Kidney (tissue), 14 donors: Measurements from ENCODE around the gene HABP2. TPM values are rescaled to one million over a fixed set of nuclear protein-coding genes. Genes with fewer than 3 reads are reported as not detected.

ENCODE experiments used
- DNase-seq, 5 donors: peaks; one replicate each; pipeline ENCODE4 v3.0.0-alpha.2; 2013 to 2020
- FAIRE-seq: peaks from 2 replicates; lab custom pipeline; 2012; peaks lifted over from hg19 to GRCh38; lab: Jason Lieb, UNC
- H3K27ac ChIP-seq, 2 donors: one replicate each; pipeline ENCODE4 v1.7.0; 2013; ENCODE audit warnings: low read depth in 2 of 2, low read length in 2 of 2, inconsistent platforms in 1 of 2
- H3K27me3 ChIP-seq: one replicate; pipeline ENCODE4 v1.7.1; 2013; ENCODE audit warnings: low read length, inconsistent platforms; ENCODE audit not compliant: control insufficient read depth, insufficient read depth
- H3K36me3 ChIP-seq, 3 donors: one replicate each; pipeline versions ENCODE4 v1.7.0 to v1.7.1; 2013; ENCODE audit warnings: low read length in 3 of 3, control low read depth in 1 of 3, inconsistent platforms in 1 of 3; ENCODE audit not compliant: insufficient read depth in 3 of 3, control insufficient read depth in 2 of 3
- H3K4me1 ChIP-seq, 3 donors: one replicate each; pipeline versions ENCODE4 v1.7.0 to v1.7.1; 2013; ENCODE audit warnings: low read length in 3 of 3, inconsistent platforms in 1 of 3, low read depth in 1 of 3; ENCODE audit not compliant: control insufficient read depth in 2 of 3, insufficient read depth in 2 of 3
- H3K4me3 ChIP-seq, 3 donors: one replicate each; pipeline versions ENCODE4 v1.7.0 to v1.8.1; 2013; ENCODE audit warnings: low read length in 3 of 3, control low read depth in 1 of 3, inconsistent platforms in 1 of 3
- H3K9ac ChIP-seq, 3 donors: one replicate each; pipeline versions ENCODE4 v1.7.0 to v1.7.1; 2013; ENCODE audit warnings: low read length in 3 of 3, control low read depth in 1 of 3, inconsistent platforms in 1 of 3
- H3K9me3 ChIP-seq, 3 donors: one replicate each; pipeline versions ENCODE4 v1.7.0 to v1.7.1; 2013; ENCODE audit warnings: low read length in 3 of 3, control low read depth in 1 of 3, inconsistent platforms in 1 of 3; ENCODE audit not compliant: control insufficient read depth in 2 of 3, insufficient read depth in 1 of 3
- intact Hi-C: fragments of 100-400 bp; cut with DNase I; formaldehyde crosslinking; loops from one replicate; pipeline ENCODE4 v1.11.1; 2022
- polyA plus RNA-seq: library from polyadenylated mRNA; stranded (reverse); fragments of 350-450 nt; fragmentation: Illumina TruSeq; extraction: RNeasy Lipid Tissue Mini Kit (QIAGEN cat#74804); gene quantifications from one replicate; pipeline ENCODE4 v1.2.3, GENCODE V29; 2014; ENCODE audit warnings: low read depth, low replicate concordance; ENCODE audit not compliant: insufficient read depth
- total RNA-seq: library from RNA; stranded (reverse); fragmentation: NEBNext Ultra II Directional; extraction: Animal tissue kit (Norgen Biotek cat#: 25700); gene quantifications from one replicate; pipeline ENCODE4 v1.2.1, GENCODE V29; 2021
- TF ChIP-seq, protein P1 (sequence below): IDR thresholded peaks from 3 replicates; pipeline ENCODE4 v1.5.1; 2012; ENCODE audit warnings: mild to moderate bottlenecking, moderate library complexity, borderline replicate concordance; ENCODE audit not compliant: insufficient read depth; ENCODE audit errors: extremely low read depth
- donor health status: control.
- donor health status: control.
- donor health status: control.
- donor health status: control.
- donor health status: control.
- donor health status: DM: yes; HTN: yes; CAD: no.
- donor health status: Normal renal cell carcinoma (clear cell type).

The HABP2 gene
- total and polyA plus RNA-seq, 2 donors from 2014 or later: 25.6 to 27.4 TPM

DNA sequence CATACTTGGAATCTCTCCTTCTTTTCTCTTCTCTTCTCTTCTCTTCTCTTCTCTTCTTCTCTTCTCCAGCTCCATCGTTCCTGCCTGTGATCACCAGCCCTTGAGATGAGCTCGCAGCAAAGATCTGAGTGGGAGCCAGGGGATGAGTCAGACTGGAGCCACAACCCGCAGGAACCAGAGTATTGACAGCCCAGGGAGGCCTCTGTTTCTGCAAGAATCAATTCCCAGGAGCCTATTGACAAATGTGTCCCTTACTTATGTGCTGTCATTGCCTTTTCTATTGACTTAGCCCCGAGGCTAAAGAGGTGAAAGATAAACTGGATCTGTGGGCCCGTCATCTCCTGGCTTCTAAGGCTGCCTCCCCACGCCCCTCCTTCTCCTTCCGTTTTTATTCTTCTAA, 13.1 kb upstream of the HABP2 start:
- no peaks in the 10 kb centered on the region for H3K27me3 ChIP-seq
- no peak overlapping the region for H3K9ac ChIP-seq
- TF ChIP-seq, protein P1, sequence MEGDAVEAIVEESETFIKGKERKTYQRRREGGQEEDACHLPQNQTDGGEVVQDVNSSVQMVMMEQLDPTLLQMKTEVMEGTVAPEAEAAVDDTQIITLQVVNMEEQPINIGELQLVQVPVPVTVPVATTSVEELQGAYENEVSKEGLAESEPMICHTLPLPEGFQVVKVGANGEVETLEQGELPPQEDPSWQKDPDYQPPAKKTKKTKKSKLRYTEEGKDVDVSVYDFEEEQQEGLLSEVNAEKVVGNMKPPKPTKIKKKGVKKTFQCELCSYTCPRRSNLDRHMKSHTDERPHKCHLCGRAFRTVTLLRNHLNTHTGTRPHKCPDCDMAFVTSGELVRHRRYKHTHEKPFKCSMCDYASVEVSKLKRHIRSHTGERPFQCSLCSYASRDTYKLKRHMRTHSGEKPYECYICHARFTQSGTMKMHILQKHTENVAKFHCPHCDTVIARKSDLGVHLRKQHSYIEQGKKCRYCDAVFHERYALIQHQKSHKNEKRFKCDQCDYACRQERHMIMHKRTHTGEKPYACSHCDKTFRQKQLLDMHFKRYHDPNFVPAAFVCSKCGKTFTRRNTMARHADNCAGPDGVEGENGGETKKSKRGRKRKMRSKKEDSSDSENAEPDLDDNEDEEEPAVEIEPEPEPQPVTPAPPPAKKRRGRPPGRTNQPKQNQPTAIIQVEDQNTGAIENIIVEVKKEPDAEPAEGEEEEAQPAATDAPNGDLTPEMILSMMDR: no peak
- H3K9me3 ChIP-seq: no peaks in the 10 kb centered on the region
- H3K4me1 ChIP-seq: no peaks in the 10 kb centered on the region
- H3K4me3 ChIP-seq: no peak overlapping the region
- intact Hi-C loops: no loop called here
- DNase-seq: no peak
- FAIRE-seq: no peak
- no peak overlapping the region for H3K27ac ChIP-seq
- H3K36me3 ChIP-seq: no peaks in the 10 kb centered on the region

GRCh38 chr10:113540845-113541548, 11.9 kb upstream of the HABP2 start:
- DNase-seq: no peak
- intact Hi-C loops: no loop called here
- TF ChIP-seq, protein P1: no peak

GRCh38 chr10:113541549-113541927, 11.3 kb upstream of the HABP2 start:
- FAIRE-seq (no peak), DNase-seq (no peak)
- H3K27me3 ChIP-seq: no peaks in the 10 kb centered on the region

More at GRCh38 chr10:113540845-113541548, 11.9 kb upstream of the HABP2 start:
- no peak overlapping the region for H3K4me3 ChIP-seq
- H3K4me1 ChIP-seq: no peaks in the 10 kb centered on the region
- FAIRE-seq: no peak
- H3K9ac ChIP-seq: no peak overlapping the region
- no peak overlapping the region for H3K27ac ChIP-seq
- no peaks in the 10 kb centered on the region for H3K9me3 ChIP-seq
- no peaks in the 10 kb centered on the region for H3K36me3 ChIP-seq
- no peaks in the 10 kb centered on the region for H3K27me3 ChIP-seq

More at GRCh38 chr10:113541549-113541927, 11.3 kb upstream of the HABP2 start:
- Histone ChIP-seq H3K9ac (no peak overlapping the region), H3K27ac (no peak overlapping the region), H3K9me3 (no peaks in the 10 kb centered on the region), H3K4me1 (no peaks in the 10 kb centered on the region), H3K36me3 (no peaks in the 10 kb centered on the region), H3K4me3 (no peak overlapping the region)
- TF ChIP-seq, protein P1: no peak
- intact Hi-C loops: no loop called here
